ENCODE measurements around the gene ACOXL.

Gene ACOXL

DNA sequence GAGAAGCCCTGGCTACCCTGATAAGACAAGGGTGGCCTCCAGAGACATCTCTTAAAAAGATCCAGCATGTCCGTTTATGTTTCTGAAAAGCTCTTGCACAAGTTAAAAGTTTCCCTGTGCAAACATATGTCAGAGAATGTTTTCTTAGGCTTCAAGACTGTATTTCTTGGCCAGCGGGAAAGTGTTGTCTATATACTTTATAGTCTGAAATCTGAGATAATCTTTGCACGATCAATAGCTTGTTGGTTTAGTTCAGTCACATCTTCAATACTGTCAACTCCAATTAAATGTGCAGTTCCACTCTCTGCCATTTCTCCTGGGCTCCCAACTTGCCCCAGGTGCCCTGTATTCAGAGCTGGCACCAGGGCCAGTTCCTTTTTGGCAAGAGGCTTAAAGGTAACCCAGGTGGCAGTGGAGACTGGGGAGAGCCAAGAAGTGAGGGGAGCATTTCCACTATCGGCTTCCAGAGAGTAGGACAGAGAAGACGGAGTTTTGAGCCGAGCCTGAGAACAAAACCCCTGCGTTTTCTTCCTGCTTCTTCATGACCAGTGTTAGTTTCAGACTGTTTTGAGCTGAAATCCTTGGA is 64.4 kb downstream of the ACOXL start:
- no peak for DNase-seq

DNA sequence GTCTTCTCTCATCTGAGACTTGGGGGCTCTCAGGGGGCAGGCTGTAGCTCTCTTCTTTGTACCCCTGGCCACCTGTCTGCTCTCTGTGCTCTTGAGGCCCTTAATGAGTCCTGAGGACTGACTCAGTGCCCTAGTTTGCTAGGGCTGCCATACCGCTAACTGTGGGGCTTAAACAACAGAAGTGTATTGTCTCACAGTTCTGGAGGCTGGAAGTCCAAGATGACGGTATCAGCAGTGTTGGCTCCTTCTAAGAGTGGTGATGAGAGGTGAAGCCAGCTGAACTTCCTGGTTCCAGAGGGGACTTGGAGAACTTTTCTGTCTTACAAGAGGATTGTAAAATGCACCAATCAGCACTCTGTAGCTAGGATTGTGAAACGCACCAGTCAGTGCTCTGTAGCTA is 67.0 kb downstream of the ACOXL start:
- no peak for DNase-seq

DNA sequence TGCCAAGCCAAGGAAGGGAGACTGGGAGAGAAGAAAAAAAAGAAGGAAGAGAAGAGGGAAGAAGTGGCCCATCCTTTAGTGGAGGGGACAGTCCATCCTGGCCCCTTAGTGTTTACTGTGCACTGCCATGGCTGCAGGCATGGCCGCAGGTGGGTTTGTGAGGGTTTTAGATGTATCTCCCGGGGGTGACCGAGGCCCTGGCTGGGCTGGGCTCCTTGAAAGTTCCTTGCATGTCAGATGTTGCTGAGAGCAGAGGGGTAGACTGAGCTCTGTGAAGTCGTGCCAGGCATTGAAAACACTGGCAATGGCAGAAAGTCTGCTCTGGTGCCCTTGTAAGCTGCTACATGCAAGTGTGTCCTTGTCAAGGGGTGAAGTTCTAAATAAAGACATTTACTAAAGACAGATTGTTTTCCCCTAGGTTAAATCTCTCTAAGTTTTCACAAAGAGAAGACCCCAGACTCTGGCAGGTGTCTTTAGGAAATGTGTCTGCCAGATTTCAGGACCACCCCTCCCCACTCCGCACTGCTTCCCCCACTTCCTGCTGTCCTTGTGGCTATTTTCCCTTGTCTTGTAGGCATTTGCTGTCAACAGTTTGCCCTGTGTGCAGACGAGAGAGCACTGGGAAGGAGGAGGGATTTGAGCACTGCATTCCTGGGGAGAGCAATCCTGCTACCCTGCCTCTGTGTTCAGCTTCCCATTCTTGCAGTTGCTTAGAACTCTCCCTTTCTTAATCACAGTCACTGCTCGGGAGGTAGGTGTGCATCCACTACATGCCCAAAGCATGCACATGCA is 68.4 kb downstream of the ACOXL start:
- no peak for DNase-seq

DNA sequence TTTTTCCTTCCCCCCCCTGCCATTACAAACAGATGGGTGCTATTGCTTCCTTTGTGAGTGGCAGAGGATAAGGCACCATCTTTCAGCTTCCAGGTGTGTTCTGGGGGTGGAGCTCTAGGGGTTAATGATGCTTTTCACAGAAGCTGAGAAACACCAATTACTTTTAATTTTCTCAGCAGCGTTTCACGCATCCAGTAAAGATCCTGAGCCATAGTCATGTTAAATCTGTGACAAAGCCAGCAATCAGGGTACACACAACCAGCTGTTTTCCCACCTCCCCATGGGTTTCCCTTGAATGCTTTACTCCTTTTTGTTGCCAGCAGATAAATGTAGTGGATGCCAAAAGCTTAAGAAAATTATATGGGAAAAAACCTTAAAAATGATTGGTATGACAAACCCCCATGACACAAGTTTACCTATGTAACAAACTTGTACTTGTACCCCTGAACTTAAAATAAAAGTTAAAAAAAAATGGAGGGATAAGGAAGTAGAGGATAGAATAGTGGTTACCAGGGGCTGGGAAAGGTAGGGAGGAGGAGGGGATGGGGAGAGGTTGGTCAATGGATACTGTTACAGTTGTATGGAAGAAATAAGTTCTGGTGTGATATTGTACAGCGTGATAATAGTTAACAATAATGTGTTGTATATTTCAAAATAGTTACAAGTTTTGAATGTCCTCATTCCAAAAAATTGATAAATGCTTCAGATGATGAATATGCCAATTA is 70.0 kb downstream of the ACOXL start:
- peak; percentile 79 for DNase-seq

DNA sequence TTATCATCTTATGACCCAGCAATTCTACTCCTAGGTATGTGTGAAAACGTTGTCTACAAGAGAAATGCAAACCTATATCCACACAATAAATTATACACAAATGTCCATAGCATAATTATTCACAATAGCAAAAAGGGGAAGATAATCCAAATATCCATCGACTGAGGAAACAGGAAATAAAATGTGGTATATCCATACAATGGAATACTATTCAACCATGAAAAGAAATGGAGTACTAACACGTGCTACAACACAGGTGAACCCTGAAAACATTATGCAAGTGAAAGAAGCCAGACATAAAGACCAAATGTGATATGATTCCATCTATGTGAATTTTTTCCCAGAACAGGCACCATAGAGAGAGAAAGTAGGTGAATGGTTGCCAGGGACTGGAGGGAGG is 72.1 kb downstream of the ACOXL start:
- no peak for DNase-seq

GRCh38 chr2:110804915-110805314 is 72.5 kb downstream of the ACOXL start:
- no peak for DNase-seq

DNA sequence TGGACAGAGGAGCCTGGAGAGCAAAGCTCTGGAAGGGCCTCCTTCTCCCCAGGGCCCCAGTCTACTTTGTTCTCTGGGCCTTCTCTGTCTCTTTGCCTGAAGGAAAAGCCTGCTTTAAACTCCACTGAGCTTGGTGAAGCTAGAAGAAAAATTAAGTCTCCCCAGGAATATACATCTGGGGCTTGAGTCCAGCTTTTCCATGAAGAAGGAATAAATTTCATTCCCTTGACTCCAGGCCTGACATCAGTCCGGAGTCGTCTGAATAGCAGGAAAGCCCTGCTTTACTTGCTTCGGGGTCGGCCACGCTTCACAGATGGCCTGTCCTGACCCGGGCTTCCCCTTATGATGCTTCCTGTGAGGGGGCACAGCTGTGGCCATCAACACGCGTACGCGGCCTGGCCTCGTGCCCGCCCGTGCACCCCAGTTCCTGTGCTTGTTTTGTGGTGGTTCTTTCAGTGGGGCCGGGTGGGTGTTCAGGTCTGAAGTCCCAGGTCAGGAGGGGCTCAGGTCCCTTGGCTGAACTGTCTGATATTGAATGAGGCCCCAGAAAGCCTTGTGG is 73.6 kb downstream of the ACOXL start:
- DNase-seq: no peak

DNA sequence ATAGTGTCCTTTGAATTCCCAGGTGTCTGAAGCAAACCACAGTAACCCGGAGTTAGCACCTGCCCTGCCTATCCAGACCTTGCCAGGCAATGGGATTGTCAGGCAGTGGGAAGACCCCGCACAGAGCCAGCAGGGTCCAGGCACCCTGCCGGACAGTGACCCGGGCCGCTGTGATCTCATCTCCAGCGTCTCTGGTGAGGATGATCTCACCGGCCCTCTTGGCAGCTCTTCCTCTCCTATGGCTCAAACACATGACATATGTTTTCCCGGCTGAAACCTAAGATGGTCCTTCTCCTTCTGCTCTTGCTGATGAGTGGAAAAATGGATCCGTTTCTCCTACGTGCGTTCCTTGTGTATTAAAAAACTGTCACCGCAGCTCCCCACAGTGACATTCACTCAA is 75.1 kb downstream of the ACOXL start:
- DNase-seq: no peak

DNA sequence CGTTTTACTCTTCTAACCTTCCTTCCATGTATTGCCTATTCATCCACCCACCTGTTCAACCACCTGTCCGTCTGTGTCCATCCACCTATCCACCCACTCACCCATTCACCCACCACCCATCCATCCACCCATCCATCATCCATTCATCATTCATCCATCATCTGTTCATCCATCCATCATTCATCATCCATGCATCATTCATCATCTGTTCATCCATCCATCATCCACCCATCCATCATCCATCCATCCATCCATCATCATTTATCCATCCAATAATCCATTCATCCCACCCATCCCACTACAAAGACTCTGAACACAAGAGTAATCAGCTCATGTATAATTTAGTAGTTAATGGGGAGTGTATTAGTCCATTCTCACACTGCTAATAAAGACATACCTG is 78.0 kb downstream of the ACOXL start:
- no peak for DNase-seq

- DNase-seq: no peak
Observed at GRCh38 chr2:110812726-110813645, 80.6 kb downstream of the ACOXL start.

DNA sequence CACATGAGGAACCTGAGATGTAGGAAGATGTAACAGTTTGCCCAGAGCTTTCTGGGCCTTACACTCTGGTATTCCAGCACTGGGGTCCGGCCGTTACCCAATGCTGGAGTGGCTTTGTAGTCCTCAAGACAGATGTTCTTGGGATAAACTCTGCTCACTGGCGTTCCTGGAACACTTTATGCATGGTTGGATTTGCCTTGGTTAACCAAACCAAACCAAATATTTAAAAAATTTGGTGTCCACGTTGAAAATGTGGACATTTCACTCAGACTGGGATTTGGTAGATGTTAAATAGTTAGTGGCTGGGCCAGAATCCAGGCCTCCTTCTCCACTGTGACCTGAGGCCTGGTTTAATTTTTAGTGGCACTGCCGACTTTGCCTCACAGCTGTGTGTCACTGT is 81.5 kb downstream of the ACOXL start:
- DNase-seq: no peak

DNA sequence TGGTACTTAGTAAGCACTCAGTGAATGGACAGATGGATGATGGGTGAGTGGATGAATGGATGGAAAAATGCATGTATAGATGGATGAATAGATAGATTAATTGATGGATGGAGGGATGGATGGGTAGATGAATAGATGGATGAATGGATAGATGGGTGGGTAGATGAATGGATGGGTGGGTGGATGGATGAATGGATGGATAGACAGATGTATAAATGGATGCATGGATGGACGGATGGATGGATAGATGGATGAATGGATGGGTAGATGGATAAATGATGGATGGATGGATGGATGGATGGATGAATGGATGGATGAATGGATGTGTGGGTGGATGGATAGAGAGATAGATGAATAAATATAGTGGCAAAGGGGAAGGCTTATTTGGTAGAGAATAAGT is 83.6 kb downstream of the ACOXL start:
- DNase-seq: no peak

DNA sequence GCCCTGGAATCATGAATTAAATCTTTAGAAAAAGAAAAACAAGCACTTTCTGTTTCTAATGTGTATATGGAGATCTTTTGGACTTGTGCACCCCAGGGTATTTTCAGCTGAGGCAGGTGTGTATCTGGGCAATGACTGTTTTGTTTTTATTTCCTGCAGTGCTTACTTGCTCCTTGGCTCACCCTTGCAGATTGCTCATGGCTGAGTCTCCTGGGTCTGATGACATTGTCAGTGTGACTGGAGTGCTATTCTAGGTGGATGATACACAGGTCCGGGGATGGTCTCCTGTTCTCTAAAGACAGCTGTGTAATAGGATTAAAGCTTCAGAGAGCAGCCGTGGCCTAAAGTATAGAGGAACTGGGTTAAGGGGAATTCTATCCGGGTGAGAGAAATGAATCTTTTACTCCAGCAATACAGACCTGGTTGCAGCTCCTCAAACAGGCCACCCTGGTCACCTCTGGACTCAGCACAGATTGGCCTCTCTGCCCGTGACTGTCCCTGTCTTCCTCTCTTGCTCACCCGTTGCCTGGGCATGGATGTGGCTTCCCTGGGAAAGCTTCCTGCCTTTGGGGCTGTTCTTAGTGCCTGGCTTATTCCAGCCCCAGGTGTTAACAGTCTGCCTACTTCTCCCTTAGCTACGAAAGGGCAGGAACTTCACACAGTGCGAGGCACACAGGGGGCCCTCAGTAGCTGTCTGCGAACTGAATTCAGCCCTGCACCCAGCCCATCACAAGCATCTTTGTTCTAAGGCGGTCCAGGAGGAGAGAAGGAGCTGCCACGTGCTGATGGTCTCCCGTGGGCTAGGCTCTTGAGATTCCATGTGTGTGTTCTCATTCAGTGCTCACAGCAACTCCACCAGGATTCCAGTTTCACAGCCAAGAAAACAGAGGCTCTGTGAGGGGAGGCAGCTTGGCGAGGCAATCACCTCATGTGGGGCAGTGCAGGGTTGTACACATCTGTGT is 84.3 kb downstream of the ACOXL start:
- DNase-seq: no peak

DNA sequence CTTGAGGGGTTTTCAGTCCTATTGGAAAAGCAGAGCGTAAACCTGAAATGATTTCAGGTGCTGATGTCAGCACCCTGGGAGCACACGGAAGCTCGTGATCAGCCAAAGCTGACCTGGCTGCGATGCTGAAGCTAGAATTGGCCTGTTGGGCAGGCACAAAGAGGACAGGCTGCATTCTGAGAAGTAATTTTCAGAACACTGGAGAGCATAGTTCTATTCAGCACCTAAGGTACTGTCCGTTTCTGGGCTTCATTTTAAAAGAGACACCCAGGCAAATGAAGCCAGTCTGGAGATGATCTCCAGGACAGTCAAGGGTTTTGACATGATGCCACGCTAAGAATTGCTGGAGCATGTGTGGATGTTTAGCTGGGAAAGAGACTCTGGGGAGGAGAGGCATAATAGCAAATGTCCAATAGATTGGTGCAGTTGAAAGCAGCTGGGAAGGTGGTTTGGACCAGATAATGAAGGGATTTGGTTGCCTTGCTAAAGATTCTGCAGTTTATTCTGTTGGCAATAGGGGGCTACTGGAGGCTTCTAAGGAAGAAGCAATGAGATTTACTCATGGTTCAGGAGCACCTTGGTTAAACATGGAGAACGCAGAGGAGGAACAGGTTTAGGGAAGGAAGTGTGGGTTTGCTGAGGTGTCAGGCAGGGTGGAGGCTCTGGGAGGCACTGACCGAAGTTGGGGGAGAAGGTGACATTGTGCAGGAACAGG is 86.6 kb downstream of the ACOXL start:
- DNase-seq: no peak

DNA sequence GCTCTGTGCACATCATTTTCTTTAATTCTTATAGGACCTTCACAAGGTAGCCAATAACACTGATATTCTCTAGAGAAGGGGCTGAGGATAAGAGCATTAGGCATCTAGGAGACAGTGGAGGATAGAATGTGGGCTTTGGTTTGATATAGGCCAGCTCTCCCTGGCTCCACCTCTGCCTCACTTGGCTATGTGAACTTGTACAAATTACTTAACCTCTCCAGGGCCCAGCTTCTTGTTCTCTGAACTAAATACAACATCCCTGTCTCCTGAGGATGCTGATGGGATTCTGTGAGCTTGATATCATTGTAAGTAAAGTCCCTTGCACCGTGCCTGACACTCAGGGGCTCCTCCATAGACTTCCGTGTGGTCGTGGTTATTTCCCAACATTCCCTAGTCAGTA is 87.3 kb downstream of the ACOXL start:
- no peak for DNase-seq

DNA sequence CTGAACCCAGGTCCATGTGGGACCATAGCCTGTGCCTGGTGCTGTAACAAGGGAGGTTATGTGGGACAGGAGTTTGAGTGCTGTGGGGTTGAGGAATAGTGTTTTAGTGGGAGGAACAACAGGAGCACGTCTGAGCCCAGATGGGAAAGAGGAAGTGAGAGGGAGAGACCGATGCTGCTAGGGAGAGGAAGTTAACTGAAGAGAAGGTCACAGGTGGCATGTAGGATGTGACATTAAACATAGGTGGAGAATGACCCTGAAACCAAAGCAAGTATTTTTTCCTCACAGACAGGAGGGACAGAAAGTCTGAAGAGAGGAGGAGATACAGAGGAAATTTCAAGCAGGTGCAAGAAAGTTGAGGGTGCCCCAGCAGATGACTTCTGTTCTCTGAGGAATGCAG is 87.8 kb downstream of the ACOXL start:
- no peak for DNase-seq

DNA sequence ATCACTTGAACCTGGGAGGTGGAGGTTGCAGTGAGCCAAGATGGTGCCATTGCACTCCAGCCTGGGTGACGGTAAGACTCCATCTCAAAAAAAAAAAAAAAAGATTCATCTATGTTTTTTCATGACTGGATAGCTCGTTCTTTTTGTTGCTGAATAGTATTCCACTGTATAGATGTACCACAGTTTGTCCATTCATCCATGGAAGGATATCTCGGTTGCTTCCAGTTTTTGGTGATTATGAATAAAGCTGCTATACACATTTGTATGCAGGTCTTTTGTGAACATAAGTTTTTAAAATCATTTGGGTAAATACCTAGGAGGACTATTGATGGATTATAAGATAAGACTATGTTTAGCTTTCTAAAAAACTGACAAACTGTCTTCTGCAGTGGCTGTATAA is 90.8 kb downstream of the ACOXL start:
- DNase-seq: no peak

DNA sequence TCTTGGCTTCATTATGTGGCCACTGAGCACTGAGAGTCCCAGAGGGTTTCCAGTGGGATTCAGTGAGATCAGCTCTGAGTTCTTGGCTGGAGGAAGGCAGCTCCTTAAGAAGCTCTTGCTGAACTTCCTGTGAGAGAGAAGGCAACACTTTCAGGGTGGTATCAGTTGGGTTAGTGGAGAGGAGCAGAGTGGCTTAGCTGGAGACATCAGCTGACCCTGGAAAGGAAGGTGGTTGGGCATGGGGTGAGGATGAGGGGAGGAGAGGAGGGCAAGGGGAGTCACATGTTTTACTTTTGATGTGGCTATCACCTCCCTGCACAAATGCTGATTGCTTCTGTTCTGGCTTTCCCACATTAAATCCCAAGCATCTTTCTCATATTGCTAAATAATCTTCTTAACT is 95.1 kb downstream of the ACOXL start:
- no peak for DNase-seq

DNA sequence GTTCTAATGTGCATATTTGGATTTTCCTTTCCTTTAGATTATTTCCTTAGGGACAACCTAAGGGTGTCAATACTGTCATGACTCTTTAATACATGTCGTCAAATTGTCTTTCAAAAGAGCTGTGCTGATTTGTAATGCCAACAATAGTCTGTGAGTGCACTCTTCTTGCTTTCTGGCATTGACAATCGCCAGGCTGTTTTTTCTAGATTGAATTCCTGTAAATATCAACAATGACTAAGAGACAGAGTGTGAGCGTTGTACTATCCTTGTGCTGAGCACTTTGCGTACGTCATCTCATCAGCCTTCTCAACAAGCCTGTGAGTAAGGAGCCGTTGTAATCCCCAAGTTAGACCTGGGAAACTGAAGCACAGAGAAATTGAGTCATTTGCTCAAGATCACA is 96.0 kb downstream of the ACOXL start:
- DNase-seq: no peak

- DNase-seq: no peak
Observed at GRCh38 chr2:110829413-110830146, 97.2 kb downstream of the ACOXL start.

Data from NCI-H69 (cell line).